HG03520 (cell line): ENCODE results near the gene HOMER3.
"Not testable (repeated sequence)": the region's sequence is repeated elsewhere in the genome, so short reads cannot be mapped to it uniquely, and the experiment has no call there.

ENCODE experiments used
- ATAC-seq: cut with Tn5 transposase; IDR thresholded peaks from one replicate; pipeline ENCODE4 v1.9.1; 2021; ENCODE audit warnings: mild to moderate bottlenecking, moderate library complexity; ENCODE audit not compliant: unreplicated experiment

HOMER3 gene

GRCh38 chr19:18954094-18954493 lies 13.1 kb upstream of the HOMER3 start:
- no peak for ATAC-seq

GRCh38 chr19:18952364-18953003 lies 11.5 kb upstream of the HOMER3 start:
- ATAC-seq = not testable (repeated sequence)

- ATAC-seq = no peak
Measured at GRCh38 chr19:18951721-18952281, 10.8 kb upstream of the HOMER3 start.

GRCh38 chr19:18949858-18950257 lies 8.8 kb upstream of the HOMER3 start:
- ATAC-seq = no peak

- ATAC-seq = no peak
Measured at GRCh38 chr19:18948976-18949356, 7.9 kb upstream of the HOMER3 start.

GRCh38 chr19:18948075-18948975 lies 7.3 kb upstream of the HOMER3 start:
- ATAC-seq = no peak

- no peak for ATAC-seq
Measured at GRCh38 chr19:18946918-18947317, 5.9 kb upstream of the HOMER3 start.

GRCh38 chr19:18946335-18946734 lies 5.3 kb upstream of the HOMER3 start:
- ATAC-seq = no peak

GRCh38 chr19:18945297-18945696 lies 4.3 kb upstream of the HOMER3 start:
- ATAC-seq = no peak

- ATAC-seq = no peak
Measured at GRCh38 chr19:18943465-18943864, 2.4 kb upstream of the HOMER3 start.

- no peak for ATAC-seq
Measured at GRCh38 chr19:18942692-18943091, 1.7 kb upstream of the HOMER3 start.

GRCh38 chr19:18941628-18942354 lies 774 bp upstream of the HOMER3 start:
- no peak for ATAC-seq

GRCh38 chr19:18939922-18940768 lies 872 bp downstream of the HOMER3 start:
- ATAC-seq = no peak

GRCh38 chr19:18939163-18939562 lies 1.9 kb downstream of the HOMER3 start:
- ATAC-seq = no peak

- ATAC-seq = no peak
Measured at GRCh38 chr19:18933297-18933696, 7.7 kb downstream of the HOMER3 start.

GRCh38 chr19:18932216-18932841 lies 8.7 kb downstream of the HOMER3 start:
- no peak for ATAC-seq

- ATAC-seq = no peak
Measured at GRCh38 chr19:18931316-18932162, 9.5 kb downstream of the HOMER3 start.

- no peak for ATAC-seq
Measured at GRCh38 chr19:18929311-18929710, 11.7 kb downstream of the HOMER3 start.
